CD4-positive, alpha-beta T cell treated with Interleukin-15 for 4 hours (primary cell): ENCODE results near the gene SESN1.
A peak's percentile ranks its signal among the peaks of the same experiment; 100 is the strongest.

ENCODE experiments used
- DNase-seq: peaks from one replicate; pipeline ENCODE4 v3.0.0-alpha.2; 2020; ENCODE audit warnings: low spot score

The SESN1 gene

DNA sequence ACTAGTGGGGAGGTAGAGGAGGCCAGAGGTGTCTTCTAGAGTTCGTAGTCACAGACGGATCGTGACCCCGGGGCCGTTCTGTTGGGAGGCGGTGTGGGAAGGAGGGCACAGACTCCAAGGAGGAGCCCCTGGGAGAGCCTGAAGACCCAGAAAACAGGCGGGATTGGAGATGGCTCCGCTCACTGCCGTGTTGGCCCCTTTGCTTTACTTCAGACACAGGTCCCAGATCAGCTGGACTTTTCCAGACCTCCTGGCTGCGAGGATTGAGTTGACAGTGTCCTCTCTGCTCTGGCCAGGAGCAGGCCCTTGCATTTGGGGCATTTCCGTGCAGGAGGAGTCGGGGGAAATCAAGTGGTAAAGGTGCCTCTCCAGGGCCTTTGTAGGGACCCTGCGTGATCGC lies 133.6 kb downstream of the SESN1 start:
- no peak for DNase-seq

DNA sequence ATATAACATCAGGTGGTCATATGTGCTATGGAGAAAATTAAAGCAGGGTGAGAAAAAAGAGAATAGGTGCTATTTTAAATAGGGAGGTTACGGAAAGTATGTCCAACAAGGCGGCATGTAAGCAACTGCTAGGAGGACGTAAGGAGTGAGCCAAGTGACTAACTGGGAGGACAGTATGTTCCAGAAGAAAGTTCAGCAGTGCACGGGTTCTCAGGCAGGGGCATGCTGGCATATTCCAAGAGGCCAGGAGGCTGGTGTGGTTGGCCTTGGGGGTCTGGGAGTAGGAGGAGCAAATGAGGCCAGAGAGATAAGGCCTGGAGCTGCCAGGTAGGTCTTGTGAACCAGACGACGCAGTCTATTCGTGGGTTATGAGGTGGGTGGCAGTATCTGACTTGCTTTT lies 134.0 kb downstream of the SESN1 start:
- DNase-seq = no peak

DNA sequence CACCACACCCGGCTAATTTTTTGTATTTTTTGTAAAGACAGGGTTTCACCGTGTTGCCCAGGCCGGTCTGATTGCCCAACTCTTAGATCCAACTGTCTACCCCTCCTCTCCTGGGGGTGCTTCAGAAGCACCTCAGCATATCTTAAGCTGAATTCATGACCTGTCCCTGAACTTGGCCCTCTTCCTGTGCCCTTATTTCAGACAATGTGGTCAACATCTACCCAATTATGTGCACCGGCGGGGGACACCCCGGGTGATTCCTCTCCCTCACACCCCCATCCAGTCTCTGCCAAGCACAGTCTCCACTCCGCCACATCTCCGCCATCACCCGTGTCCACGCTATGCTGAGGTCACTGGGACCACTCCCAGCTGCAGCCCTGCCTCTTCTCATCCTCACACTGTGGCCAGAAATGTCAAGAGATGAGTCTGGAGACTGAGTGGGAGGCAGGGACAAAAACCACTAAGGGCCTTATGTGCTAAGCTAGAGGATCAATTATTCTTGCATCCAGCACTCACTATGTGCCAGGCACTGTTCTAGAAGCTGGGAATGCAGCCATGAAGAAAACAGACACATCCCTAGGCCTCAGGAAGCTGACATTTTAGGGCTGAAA lies 134.6 kb downstream of the SESN1 start:
- no peak for DNase-seq

GRCh38 chr6:108958900-108959770 lies 135.5 kb downstream of the SESN1 start:
- no peak for DNase-seq

- no peak for DNase-seq
Measured at GRCh38 chr6:108957221-108957620, 137.4 kb downstream of the SESN1 start.

GRCh38 chr6:108955329-108955949 lies 139.2 kb downstream of the SESN1 start:
- DNase-seq = no peak

GRCh38 chr6:108953681-108954080 lies 141.0 kb downstream of the SESN1 start:
- DNase-seq = no peak

DNA sequence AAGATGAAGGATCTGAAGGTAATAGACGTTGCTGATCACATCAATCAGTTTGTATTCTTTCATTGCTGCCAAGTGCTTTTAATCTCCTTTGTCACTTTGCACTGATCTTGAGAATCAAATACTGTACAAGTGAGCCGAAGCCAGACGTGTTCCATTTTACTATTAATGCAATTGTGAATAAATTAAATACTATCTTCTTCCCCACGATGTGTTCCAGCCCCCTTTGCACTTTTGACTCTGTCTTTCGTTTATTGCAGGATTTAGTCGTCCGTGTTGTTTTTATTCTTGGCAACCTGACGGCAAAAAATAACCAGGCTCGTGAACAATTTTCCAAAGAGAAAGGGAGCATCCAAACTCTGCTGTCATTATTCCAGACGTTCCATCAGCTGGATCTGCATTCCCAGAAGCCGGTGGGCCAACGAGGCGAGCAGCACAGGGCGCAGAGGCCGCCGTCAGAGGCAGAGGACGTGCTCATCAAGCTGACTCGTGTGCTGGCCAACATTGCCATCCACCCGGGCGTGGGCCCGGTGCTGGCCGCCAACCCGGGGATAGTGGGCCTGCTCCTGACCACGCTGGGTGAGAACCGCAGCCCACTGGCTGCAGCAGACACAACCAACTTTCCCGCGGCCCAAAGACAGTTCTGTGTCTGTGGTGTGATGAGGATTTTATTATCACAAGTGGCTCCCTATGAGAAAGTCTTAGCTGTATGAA lies 141.7 kb downstream of the SESN1 start:
- DNase-seq = no peak

- DNase-seq = no peak
Measured at GRCh38 chr6:108951351-108951953, 143.2 kb downstream of the SESN1 start.

DNA sequence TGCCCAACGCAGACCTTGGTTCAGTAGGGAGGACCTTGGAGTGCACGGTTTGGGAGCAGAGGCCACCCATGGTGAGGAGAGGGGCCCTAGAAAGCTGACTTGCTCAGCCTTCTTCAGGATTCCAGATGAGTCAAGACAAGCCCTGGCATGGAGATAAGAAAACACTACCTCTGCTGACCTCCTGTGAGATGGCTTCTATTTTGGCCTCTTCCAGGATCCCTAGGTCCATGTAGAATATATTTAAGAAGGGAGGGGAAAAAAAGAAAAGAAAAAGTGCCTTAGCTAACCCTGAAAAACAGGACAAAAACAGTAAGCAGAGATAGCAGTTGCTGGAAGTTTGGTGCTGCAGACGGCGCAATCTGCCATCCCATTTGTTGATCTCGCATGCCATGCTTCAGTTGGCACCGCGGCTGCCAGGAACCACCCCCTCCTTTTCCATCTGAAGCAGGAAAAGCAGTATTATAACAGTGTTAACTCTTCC lies 146.4 kb downstream of the SESN1 start:
- no peak for DNase-seq

- DNase-seq = no peak
Measured at GRCh38 chr6:108947114-108947854, 147.4 kb downstream of the SESN1 start.

DNA sequence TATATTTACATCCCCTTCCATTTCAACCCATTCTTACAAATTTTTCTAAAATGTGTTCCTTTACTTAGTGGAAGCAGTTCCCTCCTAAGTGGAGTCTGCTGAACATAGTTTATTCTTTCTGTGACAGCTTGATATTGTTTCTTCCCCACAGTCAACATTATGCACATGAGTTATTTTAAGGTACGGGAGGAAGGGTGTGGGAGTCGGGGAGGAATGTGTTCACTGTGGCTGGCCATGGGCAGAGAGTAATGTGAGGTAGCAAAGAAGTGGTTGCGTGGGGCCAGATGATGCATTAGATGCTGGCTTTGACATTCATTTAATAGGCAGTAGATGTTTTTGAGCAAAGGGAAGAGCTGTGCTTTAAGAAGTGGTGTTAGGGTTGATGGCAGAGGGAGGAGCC lies 148.0 kb downstream of the SESN1 start:
- no peak for DNase-seq

GRCh38 chr6:108945681-108946159 lies 148.9 kb downstream of the SESN1 start:
- DNase-seq = no peak

DNA sequence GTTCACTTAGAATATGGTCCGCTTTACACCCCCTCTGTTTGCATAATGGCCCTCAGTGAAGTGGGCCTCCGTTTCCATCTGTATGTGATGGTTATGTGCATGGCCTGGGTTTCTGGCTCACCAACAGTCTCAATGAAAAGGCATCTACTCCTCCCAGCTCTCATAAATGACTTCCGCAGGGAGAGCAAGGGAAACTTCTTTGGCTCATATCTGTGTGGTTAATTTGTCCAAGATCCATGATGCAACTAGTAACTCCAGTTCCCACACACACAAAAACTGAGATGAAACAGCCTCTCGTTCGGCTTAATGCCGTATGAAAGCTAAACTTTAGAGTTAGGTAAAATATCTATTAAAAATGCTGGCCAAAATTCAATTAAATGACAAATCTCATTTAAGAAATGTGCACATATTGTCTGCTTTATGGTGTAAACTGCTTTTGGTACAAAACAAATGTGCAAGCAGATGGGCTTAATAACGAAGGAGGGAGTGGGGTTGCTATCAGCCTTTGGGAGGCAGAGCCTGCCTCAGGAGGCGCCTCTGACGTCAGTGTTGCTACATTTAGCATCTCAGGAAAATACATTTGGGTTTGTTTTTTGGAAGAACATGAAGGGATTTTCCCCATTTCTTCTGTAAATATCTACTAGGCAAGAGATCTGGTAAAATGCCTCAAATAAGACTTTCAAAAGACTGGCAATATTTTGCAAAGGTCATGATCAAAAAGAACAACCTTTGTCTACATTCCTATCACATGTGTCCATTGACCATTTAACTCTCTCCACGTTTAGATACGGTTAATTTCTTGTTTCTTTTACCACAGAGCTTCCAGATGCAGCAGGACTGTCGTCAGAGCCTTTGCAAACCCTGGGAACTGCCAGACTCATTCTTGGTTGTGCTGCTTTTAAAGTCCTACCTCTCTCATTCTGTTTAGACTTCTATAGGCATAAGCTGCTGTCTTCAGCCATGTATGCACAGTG lies 149.7 kb downstream of the SESN1 start:
- DNase-seq = no peak

GRCh38 chr6:108944071-108944470 lies 150.6 kb downstream of the SESN1 start:
- DNase-seq = peak; percentile 7

DNA sequence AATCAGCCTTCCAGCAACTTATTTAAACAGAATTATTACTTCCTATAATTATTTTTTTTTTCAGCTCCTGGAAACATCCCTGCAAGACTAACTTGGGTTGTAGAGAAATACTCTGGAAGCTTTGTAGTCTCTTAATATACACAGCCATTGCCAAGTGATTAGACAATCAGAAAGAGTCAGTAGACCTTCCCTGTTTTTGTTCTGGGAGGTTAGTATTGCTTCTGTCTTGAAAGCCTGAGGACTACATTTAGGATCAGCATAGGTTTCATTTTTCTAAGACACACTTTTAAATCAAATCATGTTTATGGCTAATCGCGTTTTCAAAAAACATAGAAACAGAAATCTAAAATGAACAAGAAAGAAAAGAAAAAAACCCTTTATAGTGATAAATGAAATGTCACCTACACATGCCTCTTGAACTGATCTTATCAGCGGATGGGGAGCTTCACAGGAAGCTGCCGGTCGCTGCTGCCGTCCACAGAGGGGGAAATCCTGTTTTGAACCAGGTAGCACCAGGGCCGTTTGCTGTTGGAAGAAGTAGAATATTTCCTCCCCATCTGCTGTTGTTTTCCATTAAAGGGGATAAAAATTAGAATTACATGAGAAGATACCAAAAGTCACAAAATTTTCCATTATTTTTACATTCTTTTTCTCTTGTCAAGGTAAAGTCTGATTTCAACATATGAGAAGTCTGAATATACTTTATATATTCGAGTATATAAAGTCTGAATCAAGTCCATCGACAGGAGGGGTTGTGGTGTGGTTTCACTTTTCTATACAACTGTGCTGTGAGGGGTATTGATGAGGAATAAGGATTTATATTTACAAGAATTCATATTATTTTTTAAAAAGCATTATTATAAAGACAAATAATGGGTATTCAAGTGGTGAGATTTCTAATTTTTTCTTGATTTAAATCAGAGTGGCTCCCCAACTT lies 151.8 kb downstream of the SESN1 start:
- DNase-seq = peak; percentile 67

- no peak for DNase-seq
Measured at GRCh38 chr6:108941859-108942258, 152.8 kb downstream of the SESN1 start.

GRCh38 chr6:108941281-108941680 lies 153.4 kb downstream of the SESN1 start:
- no peak for DNase-seq

DNA sequence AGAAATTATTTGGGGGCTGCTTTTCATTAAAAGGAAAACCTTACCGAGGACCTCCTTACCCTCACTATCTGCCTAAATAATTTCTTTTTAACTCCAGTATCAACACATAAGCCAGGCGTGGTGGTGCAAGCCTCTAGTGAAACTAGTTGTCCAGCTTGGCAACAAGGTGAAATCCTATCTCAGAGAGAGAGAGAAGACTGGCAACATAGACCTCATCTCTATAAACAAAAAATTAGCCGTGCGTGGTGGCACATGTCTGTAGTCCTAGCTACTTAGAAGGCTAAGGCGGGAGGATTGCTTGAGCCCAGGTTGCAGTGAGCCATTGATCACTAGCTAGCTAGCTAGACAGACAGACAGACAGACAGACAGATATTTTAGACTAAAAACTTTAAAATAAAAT lies 153.9 kb downstream of the SESN1 start:
- DNase-seq = no peak
